ENCODE data around the gene TRMT112. TPM values are rescaled to one million over a fixed set of nuclear protein-coding genes. Genes with fewer than 3 reads are reported as not detected.
"Not testable (repeated sequence)": the region's sequence is repeated elsewhere in the genome, so short reads cannot be mapped to it uniquely, and the experiment has no call there.

TRMT112 gene
- total RNA-seq, 1 donor from 2014 or later: 59.1 TPM

DNA sequence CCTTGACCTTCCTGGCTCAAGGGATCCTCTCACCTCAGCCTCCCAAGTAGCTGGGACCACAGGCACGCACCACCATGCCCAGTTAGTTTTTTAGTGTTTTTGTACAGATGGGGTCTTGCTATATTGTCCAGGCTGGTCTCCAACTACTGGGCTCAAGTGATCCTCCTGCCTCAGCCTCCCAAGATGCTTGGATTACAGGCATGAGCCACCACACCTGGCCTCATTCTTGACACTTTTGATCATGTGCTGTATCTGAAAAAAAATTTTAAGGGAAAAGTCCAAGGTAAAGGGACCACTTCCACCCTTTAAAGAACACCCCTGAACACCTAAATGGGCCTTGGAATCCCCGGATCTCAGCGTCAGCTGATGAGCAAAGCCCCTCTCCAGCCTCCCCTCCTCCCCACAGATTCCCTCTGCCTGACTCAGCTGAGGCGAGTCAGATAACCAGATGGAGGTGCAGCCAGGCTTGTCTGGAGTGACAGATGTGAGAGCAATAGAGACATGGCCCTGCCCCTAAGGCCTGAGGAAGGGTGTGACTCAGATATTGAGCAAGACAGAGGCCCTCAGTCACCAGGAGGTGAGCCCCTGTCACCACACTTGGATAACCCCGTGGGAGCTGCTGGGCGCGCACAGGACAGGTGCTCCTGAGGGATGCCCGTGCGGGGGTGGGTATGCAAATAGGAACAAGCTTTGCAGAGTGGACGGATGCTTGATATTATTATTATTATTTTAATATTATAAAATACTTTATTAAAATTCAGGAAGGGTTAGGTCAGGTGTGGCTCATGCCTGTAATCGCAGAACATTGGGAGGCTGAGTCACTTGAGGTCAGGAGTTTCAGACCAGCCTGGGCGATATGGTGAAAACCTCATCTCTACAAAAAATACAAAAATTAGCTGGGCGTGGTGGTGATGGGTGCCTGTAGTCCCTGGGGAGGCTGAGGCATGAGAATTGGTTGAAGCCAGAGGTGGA is 17.7 kb upstream of the TRMT112 start:
- no peak for DNase-seq (ENCODE audit: low spot score)
- ATAC-seq: no peak

DNA sequence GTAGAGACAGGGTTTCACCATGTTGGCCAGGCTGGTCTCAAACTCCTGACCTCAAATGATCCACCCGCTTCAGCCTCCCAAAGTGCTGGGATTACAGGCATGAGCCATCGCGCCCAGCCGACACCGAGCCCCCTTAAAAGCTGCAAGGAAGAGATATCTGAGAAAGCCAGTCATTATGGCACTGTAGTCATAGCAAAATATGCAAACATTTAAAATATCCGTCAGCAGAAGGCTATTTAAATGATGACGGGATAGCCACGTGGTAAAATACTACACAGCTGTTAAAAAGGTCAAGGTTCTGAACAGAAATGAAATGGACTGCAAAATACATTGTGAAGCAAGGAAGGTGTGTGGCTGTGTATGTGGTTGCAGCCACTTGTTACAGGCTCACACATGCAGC is 16.2 kb upstream of the TRMT112 start:
- DNase-seq (ENCODE audit: low spot score): no peak
- no peak for ATAC-seq

DNA sequence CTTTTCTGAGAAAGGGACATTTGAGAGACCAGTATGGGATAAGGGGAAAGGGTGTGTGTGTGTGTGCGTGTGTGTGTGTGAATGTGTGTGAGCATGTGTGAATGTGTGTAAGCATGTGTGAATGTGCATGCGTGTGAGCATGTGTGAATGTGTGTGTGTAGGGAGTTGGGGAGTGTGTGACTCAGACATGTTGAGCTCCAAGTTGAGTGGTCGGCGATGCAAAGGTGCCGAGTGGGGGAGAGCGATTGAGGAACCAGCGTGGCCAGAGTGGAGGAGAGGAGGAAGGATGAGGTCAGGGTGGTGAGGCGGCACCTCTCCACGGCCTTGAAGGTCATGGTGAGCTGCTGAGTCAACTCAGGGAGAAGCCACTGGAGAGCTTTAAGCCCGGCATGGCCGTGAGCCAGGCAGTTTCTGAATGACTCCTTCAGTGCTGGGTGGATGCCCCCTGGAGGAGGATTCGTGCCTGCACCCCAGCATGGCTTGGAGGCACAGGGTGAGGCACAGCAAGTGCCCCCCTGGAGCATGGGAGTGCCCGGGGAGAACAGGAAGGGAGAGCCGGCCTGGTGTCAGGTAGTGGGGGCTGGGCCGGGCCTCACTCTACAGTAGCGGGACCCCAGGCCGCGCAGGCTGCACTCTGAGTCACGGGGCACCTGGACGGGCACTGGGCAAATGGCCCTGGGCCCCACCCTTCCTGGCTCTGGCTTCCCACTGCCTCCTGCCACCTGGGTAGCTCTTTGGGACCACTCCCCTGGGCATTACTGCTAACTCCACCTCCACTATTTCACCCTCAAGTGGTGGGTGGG is 14.4 kb upstream of the TRMT112 start:
- peak; percentile 67 for ATAC-seq

DNA sequence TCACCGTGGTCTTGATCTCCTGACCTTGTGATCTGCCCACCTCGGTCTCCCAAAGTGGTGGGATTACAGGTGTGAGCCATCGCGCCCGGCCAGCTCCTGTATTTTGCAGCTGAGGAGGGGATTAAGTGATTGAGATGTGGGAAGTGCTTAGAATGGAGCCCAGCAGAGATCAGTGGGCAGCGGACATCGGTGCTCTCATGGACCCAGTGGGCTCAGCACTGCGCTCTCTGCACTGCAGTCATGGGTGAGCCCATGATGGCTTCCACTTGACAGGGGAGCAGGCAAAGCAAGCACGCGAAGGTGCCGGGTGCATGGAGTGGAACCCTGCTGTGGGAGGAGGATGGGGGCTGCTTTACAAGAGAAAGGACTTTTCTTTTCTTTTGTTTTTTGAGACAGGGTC is 13.5 kb upstream of the TRMT112 start:
- DNase-seq (ENCODE audit: low spot score): no peak
- no peak for ATAC-seq

More for the DNA sequence above, 14.4 kb upstream of the TRMT112 start:
- DNase-seq (ENCODE audit: low spot score): no peak

DNA sequence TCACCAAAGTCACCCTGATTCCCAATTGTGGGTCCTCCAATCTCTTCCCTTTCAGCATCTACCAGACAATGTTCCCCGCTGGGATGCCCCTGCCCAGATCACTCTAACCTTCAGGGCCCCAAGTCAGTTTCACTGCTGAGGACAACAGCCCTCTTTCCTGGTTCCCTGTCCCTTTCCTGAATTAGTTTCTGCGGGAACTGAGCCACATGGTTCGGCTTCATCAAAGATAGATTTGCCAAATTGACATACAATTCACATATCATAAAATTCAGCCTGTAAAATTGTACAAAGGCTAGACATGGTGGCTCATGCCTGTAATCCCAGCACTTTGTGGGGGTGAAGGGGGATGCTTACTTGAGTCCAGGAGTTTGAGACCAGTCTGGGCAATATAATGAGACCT is 10.6 kb upstream of the TRMT112 start:
- no peak for ATAC-seq

DNA sequence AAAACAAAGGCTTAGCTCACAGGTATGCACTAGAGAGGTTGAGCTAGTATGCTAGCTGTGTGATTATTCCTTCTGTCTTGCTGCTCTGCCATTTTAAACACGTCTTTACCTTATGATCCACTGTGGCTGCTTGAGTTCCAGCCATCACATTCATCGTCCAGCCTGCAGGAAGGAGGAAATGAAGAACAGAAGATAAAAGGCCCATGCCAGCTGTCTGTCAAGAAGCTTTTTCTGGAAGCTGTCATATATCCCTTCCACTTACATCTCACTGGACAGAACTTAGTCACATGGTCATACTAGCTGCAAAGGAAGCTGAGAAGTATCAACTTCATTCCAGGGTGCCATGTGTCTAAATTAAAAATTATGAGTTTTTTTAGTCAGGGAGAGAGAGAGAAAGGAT is 10.0 kb upstream of the TRMT112 start:
- no peak for DNase-seq (ENCODE audit: low spot score)
- ATAC-seq: no peak

More for the DNA sequence above, 10.6 kb upstream of the TRMT112 start:
- no peak for DNase-seq (ENCODE audit: low spot score)

DNA sequence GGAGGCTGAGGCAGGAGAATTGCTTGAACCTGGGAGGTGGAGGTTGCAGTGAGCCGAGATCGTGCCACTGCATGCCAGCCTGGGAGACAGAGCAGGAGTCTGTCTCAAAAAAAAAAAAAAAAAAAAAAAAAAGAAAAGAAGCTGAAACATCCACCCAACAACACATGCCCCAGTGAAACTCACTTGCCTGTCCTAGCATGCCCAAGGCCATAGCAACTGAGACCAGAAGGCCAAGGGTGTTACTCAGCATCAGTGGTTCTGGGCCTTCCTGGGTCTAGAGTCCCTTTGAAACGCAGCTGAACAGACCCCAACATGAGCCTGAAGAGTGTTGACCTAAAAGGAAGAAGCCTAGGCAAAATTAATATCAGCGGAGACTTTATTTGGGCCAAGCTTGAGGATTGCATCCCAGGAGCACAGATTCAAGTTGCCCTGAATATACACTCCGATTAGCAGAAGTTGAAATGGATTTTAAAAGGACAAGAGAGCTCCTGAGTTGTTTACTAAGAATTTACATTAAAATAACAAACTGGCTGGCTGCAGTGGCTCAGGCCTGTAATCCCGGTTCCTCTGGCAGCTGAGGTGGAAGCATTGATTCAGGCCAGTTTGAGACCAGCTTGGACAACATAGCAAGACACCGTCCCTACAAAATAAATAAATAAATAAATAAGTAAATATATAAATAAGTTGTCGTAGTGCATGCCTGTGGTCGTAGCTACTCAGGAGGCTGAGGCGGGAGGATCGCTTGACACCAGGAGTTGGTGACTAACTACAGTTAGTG is 7.5 kb upstream of the TRMT112 start:
- ATAC-seq: no peak
- no peak for DNase-seq (ENCODE audit: low spot score)

DNA sequence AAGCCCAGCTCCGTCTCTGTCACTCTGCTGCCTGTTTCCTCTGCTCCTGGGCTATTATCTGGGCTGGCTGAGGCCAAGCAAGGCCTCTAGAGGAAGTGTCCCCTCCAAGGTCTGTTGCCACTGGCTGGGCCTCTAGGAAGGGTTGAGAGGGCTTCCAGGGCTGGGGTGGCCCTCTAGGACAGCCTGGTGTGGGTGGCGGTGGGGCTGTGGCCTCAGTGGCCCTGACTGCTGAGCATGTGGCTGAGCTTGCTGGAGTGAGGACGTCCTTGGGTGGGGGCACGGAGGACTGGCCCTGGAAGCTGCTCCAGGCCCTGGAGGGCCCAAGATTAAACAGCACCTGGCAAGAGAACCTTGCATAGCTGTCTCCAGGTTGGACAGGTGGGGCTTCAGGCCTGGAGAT is 6.6 kb upstream of the TRMT112 start:
- not testable (repeated sequence) for DNase-seq (ENCODE audit: low spot score); ATAC-seq

DNA sequence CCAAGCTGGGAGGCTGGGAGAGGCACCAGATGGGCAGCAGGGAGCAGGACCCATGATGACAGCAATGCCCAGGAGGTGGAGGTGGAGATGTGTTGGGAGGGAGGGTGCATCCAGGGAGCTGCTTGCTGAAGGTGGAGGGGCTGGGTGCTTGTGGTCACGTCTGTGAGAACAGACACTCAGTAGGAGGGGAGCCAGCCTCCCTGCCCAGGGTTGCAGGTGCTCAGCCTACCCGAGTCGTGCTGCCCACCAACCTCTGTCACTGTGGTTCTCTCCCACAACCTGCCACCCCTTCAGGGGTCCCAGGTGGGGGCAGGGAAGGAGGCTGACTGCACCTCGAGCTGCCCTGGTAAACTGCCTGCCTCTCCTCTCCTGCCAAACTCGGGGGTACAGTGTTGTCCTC is 6.0 kb upstream of the TRMT112 start:
- no peak for ATAC-seq
- peak; percentile 41 for DNase-seq (ENCODE audit: low spot score)

DNA sequence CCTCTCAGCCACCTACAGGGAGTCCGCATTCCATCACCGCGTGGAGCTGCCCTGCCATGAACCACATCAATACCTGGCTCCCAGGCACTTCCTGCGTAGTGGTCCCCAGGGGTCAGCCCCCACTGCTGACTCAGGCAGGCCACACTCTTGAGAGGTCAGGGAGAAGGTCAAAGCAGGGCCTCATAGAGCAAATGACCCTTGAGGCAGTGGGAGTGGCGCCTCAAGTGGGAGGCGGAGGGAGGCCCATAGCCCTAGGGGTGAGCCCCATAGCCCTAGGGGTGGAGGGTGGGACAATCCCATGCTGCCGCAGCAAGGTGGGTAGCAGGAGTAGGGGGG is 5.5 kb upstream of the TRMT112 start:
- DNase-seq (ENCODE audit: low spot score) (peak; percentile 40), ATAC-seq (no peak)

DNA sequence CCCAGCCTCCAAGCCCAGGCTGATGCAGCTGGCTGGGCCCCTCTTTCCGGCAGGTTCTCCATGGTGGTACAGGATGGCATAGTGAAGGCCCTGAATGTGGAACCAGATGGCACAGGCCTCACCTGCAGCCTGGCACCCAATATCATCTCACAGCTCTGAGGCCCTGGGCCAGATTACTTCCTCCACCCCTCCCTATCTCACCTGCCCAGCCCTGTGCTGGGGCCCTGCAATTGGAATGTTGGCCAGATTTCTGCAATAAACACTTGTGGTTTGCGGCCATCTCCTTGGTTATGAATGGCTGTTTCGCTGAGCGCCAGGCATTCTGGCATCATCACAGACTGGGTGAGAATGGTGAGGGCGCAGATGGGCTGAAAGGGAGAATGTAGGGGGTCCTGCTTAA is 4.2 kb upstream of the TRMT112 start:
- ATAC-seq (no peak), DNase-seq (ENCODE audit: low spot score) (peak; percentile 42)

DNA sequence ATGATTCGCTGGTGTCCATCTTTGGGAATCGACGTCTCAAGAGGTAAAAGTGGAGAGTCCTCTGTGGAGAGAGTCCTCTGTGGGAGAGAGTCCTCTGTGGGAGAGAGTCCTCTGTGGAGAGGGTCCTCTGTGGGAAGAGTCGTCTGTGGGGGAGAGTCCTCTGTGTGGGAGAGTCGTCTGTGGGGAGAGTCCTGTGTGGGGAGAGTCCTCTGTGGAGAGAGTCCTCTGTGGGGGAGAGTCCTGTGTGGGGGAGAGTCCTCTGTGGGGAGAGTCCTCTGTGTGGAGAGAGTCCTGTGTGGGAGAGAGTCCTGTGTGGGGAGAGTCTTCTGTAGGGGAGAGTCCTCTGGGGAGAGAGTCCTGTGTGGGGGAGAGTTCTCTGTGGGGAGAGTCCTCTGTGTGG is 3.7 kb upstream of the TRMT112 start:
- DNase-seq (ENCODE audit: low spot score): no peak
- ATAC-seq: no peak

DNA sequence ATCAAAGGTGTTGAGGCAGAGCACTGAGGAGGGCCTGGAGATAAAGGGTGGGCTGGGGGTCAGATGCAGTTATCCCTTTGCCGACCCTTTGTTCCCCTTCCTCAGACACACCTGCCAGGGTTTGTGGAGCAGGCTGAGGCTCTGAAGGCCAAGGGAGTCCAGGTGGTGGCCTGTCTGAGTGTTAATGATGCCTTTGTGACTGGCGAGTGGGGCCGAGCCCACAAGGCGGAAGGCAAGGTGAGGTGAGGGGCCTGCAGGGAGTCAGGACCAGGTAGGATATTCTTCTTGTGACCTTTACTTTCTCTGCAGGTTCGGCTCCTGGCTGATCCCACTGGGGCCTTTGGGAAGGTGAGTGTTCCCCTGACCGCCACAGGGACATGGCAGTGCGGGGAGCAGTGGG is 3.2 kb upstream of the TRMT112 start:
- DNase-seq (ENCODE audit: low spot score) (no peak), ATAC-seq (no peak)

DNA sequence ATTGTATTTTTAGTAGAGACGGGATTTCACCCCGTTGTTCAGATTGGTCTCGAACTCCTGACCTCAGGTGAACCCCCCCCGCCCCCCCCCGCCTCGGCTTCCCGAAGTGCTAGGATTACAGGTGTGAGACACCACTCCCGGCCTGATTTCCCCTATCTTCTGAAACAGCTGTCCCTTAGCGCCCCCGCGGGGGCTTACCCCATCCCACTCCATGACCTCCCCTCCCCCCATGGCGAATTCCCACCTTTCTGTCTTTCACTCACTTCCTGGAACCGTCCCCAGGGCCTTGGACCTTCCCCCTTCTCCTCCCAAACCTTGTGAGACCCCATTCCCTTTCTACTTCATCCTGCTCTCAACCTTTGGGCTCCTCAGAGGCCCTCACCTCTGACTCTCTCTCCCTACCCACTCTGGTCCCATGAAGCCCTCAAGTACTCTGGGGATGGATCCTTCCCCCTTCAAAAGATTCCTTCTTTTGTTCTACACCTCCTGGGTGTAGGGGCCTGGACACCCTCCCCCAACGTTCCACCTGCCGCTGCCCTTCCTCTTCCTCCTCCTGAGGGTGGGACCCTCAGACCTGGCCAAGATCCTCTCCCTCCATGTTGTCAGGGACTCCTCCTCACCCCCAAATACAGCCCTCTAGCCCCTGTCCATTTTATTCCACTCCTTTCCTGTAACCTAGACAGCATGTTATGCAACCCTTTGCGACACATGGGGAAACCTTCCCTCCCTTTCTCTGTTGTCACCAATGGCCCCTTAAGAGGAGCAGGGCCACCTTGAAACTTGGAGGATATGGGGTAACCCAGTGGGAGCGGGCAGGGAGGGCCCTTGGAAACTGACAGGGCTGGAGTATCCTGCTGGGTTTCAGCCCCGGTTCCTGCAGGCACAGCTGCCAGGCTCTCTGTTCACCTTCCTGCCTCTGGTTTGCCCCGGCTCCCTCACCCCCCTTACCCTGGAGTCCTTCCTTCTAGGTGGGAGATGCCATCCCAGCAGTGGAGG is 1.7 kb upstream of the TRMT112 start:
- DNase-seq (ENCODE audit: low spot score) (peak; percentile 56), ATAC-seq (no peak)

DNA sequence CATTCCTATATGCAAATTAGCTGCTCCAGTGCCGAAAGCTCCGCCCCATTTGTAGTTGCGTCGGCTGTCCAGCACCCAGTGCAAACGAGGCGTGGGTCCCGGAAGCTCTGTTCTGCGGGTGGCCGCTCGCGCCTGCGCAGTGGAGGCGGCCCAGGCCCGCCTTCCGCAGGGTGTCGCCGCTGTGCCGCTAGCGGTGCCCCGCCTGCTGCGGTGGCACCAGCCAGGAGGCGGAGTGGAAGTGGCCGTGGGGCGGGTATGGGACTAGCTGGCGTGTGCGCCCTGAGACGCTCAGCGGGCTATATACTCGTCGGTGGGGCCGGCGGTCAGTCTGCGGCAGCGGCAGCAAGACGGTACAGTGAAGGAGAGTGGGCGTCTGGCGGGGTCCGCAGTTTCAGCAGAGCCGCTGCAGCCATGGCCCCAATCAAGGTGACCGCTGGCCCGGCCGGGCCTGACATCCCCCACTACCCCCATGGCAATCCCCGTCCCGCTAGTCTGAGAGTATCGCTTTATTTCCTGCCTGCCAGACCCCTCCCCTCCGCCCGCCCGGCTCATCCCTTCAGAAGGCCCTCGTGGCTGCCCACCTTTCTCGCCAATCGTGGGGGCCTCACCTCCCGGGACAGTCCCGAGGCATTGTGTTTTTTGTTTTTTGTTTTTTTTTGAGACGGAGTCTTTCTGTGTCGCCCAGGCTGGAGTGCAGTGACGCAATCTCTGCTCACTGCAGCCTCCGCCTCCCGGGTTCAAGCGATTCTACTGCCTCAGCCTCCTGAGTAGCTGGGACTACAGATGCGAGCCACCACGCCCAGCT is 804 bp upstream of the TRMT112 start, which contains the start of gene PRDX5:
Gene PRDX5, plus strand, starts transcription at position 161 of the 805 bp plus-strand sequence. Its CDS starts 95 bp downstream, at position 256.
- peak; percentile 98 for DNase-seq (ENCODE audit: low spot score)
- peak; percentile 82 for ATAC-seq

DNA sequence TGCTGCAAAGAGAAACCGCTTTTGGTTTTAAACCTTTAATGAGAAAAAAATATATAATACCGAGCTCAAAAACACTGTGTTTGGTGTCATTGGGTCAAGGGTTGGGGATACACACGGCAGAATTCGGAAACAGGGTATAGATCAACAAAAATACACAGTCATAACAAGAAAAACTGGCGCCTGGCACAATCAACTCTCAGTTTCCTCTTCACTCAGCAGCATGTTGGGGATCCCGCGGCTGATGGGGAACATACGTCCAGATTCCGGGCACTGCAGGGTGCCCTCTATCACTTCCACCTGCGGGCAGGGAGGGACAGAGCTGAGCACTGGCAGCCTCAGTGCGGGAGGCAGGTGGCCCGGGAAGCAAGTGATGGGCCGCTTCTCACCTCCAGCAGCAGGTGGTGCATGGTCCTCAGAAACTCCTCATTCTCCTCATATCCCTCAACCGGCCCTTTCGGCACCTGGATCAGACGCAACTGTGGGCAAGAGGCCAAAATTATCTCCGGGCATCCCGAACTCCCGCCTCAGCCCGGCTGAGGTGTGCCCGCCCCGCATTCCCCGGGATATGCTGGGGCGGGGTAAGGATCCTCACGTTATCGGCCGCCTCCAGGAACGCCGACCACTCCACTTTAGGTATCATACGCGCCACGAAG is 561 bp downstream of the TRMT112 start:
- peak; percentile 5 for ATAC-seq
- peak; percentile 72 for DNase-seq (ENCODE audit: low spot score)

DNA sequence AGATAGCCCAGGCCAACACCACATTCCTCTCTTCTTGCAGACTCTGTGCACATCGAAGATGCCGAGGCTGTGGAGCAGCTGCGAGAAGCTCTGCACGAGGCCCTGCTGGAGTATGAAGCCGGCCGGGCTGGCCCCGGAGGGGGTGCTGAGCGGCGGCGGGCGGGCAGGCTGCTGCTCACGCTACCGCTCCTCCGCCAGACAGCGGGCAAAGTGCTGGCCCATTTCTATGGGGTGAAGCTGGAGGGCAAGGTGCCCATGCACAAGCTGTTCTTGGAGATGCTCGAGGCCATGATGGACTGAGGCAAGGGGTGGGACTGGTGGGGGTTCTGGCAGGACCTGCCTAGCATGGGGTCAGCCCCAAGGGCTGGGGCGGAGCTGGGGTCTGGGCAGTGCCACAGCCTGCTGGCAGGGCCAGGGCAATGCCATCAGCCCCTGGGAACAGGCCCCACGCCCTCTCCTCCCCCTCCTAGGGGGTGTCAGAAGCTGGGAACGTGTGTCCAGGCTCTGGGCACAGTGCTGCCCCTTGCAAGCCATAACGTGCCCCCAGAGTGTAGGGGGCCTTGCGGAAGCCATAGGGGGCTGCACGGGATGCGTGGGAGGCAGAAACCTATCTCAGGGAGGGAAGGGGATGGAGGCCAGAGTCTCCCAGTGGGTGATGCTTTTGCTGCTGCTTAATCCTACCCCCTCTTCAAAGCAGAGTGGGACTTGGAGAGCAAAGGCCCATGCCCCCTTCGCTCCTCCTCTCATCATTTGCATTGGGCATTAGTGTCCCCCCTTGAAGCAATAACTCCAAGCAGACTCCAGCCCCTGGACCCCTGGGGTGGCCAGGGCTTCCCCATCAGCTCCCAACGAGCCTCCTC is 1.5 kb downstream of the TRMT112 start:
- not testable (repeated sequence) for DNase-seq (ENCODE audit: low spot score); ATAC-seq

Data from left lobe of liver (tissue), 2 donors.